ENCODE data around the gene KIF26B. TPM values are rescaled to one million over a fixed set of nuclear protein-coding genes. Genes with fewer than 3 reads are reported as not detected.

KIF26B gene
- total and polyA plus RNA-seq, 2 experiments from 2014 or later, result 0.03 to 0.76 TPM

- Histone ChIP-seq H3K79me2 (replicated peaks; ENCODE audit: insufficient read depth) (no peaks in the 10 kb centered on the region), H3K27me3 (ENCODE audit: insufficient read depth) (no peaks in the 10 kb centered on the region), H3F3A (replicated peaks; ENCODE audit: low read depth) (no peaks in the 10 kb centered on the region), H2AFZ (no peak overlapping the region), H3K4me3 (no peak overlapping the region), H3K4me1 (ENCODE audit: insufficient read depth) (peaks cover 18% of the 10 kb centered on the region), H4K20me1 (replicated peaks; ENCODE audit: insufficient read depth) (no peaks in the 10 kb centered on the region), H3K4me2 (no peak overlapping the region), H3K36me3 (ENCODE audit: insufficient read depth) (no peaks in the 10 kb centered on the region), H3K9me2 (ENCODE audit: insufficient read depth) (peaks cover 6% of the 10 kb centered on the region; the same call in 1 of the 2 replicates), H3K27ac (ENCODE audit: low read depth) (no peak overlapping the region)
- ATAC-seq (no peak), DNase-seq (ENCODE audit: low spot score) (no peak)
- TF ChIP-seq NANOG (IDR thresholded peaks at IDR 0.05; ENCODE audit: borderline replicate concordance) (no peak), POLR2AphosphoS5 (IDR thresholded peaks at IDR 0.05; ENCODE audit: low read depth) (no peak), ZNF462 (CRISPR knock-in tag; IDR thresholded peaks at IDR 0.05) (no peak), REST (IDR thresholded peaks at IDR 0.05; ENCODE audit: unreplicated experiment) (no peak), CREB1 (CRISPR knock-in tag; IDR thresholded peaks at IDR 0.05; ENCODE audit: low read depth) (no peak), STAT1 (IDR thresholded peaks at IDR 0.05; ENCODE audit: unreplicated experiment) (no peak), JUNB (IDR thresholded peaks at IDR 0.05; ENCODE audit: unreplicated experiment) (no peak), ZNF114 (CRISPR knock-in tag; IDR thresholded peaks at IDR 0.05) (no peak), ETS1 (IDR thresholded peaks at IDR 0.05) (no peak), CTCF (conservative IDR thresholded peaks at IDR 0.05; ENCODE audit: low read depth in 2 of 2) (no peak), ZNF331 (CRISPR knock-in tag; IDR thresholded peaks at IDR 0.05; ENCODE audit: low read depth) (no peak), EZH2phosphoT487 (IDR thresholded peaks at IDR 0.05; ENCODE audit: unreplicated experiment) (no peak), EZH2 (IDR thresholded peaks at IDR 0.05; ENCODE audit: low read depth, unreplicated experiment) (no peak)
- H3K27ac Mint-ChIP-seq, result no peak overlapping the region
- peaks cover 11% of the 10 kb centered on the region for H3K27me3 Mint-ChIP-seq (ENCODE audit: insufficient read depth, low read depth, poor library complexity)
- no peaks in the 10 kb centered on the region for H3K9me3 Mint-ChIP-seq
- H3K4me1 Mint-ChIP-seq, result peaks cover 25% of the 10 kb centered on the region
- no peaks in the 10 kb centered on the region for H3K36me3 Mint-ChIP-seq (ENCODE audit: low read depth)
- H3K4me3 Mint-ChIP-seq, result no peak overlapping the region
Observed at GRCh38 chr1:245260883-245261282, 106.1 kb downstream of the KIF26B start.
